IPS DF 6.9 (cell line): ENCODE measurements around the gene TENM4.

ENCODE experiments used
- DNase-seq: peaks from one replicate; pipeline ENCODE4 v3.0.0-alpha.2; 2013; ENCODE audit warnings: low read depth, low spot score
- H3K27ac ChIP-seq: one replicate; pipeline ENCODE4 v1.5.1; 2013; ENCODE audit warnings: low read length, control low read depth
- H3K27me3 ChIP-seq: 2 replicates; pipeline ENCODE4 v1.6.1; 2013; ENCODE audit warnings: mild to moderate bottlenecking, low read length; ENCODE audit not compliant: control insufficient read depth, insufficient read depth
- H3K36me3 ChIP-seq: 2 replicates; pipeline ENCODE4 v1.6.1; 2013; ENCODE audit warnings: low read length; ENCODE audit not compliant: control insufficient read depth, insufficient read depth
- H3K4me1 ChIP-seq: 2 replicates; pipeline ENCODE4 v1.6.1; 2013; ENCODE audit warnings: low read length; ENCODE audit not compliant: control insufficient read depth, insufficient read depth
- H3K4me3 ChIP-seq: 2 replicates; pipeline ENCODE4 v1.5.1; 2013; ENCODE audit warnings: mild to moderate bottlenecking, low read length
- H3K9me3 ChIP-seq: 2 replicates; pipeline ENCODE4 v1.6.1; 2013; ENCODE audit warnings: low read length, inconsistent platforms; ENCODE audit not compliant: control insufficient read depth, insufficient read depth
- WGBS: extraction: QIAGEN DNeasy Blood & Tissue Kit; methylation state at CpG from one replicate; pipeline ENCODE4 v1.1.7; 2013; ENCODE audit warnings: mixed read lengths, missing lambda C conversion rate; ENCODE audit not compliant: insufficient read length, insufficient coverage; 5-methylcytosine and 5-hydroxymethylcytosine counted together

Gene TENM4

GRCh38 chr11:79276736-79277325 lies 164.0 kb downstream of the TENM4 start:
- Histone ChIP-seq H3K4me3 (no peak overlapping the region), H3K27ac (no peak overlapping the region), H3K4me1 (no peaks in the 10 kb centered on the region), H3K9me3 (no peaks in the 10 kb centered on the region), H3K36me3 (no peaks in the 10 kb centered on the region), H3K27me3 (no peaks in the 10 kb centered on the region)
- no peak for DNase-seq
- WGBS: no CpG with 5 or more reads among the region's 2 CpGs

- Histone ChIP-seq H3K9me3 (no peaks in the 10 kb centered on the region), H3K27me3 (no peaks in the 10 kb centered on the region), H3K4me3 (no peak overlapping the region), H3K36me3 (no peaks in the 10 kb centered on the region), H3K27ac (no peak overlapping the region), H3K4me1 (no peaks in the 10 kb centered on the region)
- DNase-seq: no peak
- no CpG with 5 or more reads among the region's 9 CpGs for WGBS
Observed at GRCh38 chr11:79274636-79275331, 166.0 kb downstream of the TENM4 start.

GRCh38 chr11:79273781-79274180 lies 167.0 kb downstream of the TENM4 start:
- Histone ChIP-seq H3K4me3 (no peak overlapping the region), H3K4me1 (no peaks in the 10 kb centered on the region), H3K27ac (no peak overlapping the region), H3K36me3 (no peaks in the 10 kb centered on the region), H3K9me3 (no peaks in the 10 kb centered on the region), H3K27me3 (no peaks in the 10 kb centered on the region)
- no peak for DNase-seq
- WGBS: no CpG with 5 or more reads among the region's 3 CpGs

GRCh38 chr11:79269611-79270307 lies 171.1 kb downstream of the TENM4 start:
- no peaks in the 10 kb centered on the region for H3K4me1 ChIP-seq
- DNase-seq: no peak
- H3K36me3 ChIP-seq: no peaks in the 10 kb centered on the region
- no peak overlapping the region for H3K4me3 ChIP-seq
- no peaks in the 10 kb centered on the region for H3K9me3 ChIP-seq
- no CpG with 5 or more reads among the region's 6 CpGs for WGBS
- no peak overlapping the region for H3K27ac ChIP-seq
- no peaks in the 10 kb centered on the region for H3K27me3 ChIP-seq

GRCh38 chr11:79266396-79266795 lies 174.4 kb downstream of the TENM4 start:
- Histone ChIP-seq H3K27me3 (no peaks in the 10 kb centered on the region), H3K4me1 (no peaks in the 10 kb centered on the region), H3K9me3 (no peaks in the 10 kb centered on the region), H3K27ac (no peak overlapping the region), H3K36me3 (no peaks in the 10 kb centered on the region), H3K4me3 (no peak overlapping the region)
- WGBS: no CpG with 5 or more reads among the region's 1 CpG
- no peak for DNase-seq

- Histone ChIP-seq H3K9me3 (no peaks in the 10 kb centered on the region), H3K4me3 (no peak overlapping the region), H3K4me1 (no peaks in the 10 kb centered on the region), H3K36me3 (no peaks in the 10 kb centered on the region), H3K27me3 (no peaks in the 10 kb centered on the region), H3K27ac (no peak overlapping the region)
- no peak for DNase-seq
- WGBS: no CpG with 5 or more reads among the region's 4 CpGs
Observed at GRCh38 chr11:79265756-79266322, 175.0 kb downstream of the TENM4 start.

GRCh38 chr11:79264284-79264683 lies 176.5 kb downstream of the TENM4 start:
- no peaks in the 10 kb centered on the region for H3K36me3 ChIP-seq
- no peak overlapping the region for H3K4me3 ChIP-seq
- no peaks in the 10 kb centered on the region for H3K9me3 ChIP-seq
- H3K27ac ChIP-seq: no peak overlapping the region
- no peaks in the 10 kb centered on the region for H3K4me1 ChIP-seq
- DNase-seq: no peak
- no peaks in the 10 kb centered on the region for H3K27me3 ChIP-seq
- WGBS: no CpG with 5 or more reads among the region's 6 CpGs

- Histone ChIP-seq H3K4me1 (no peaks in the 10 kb centered on the region), H3K36me3 (no peaks in the 10 kb centered on the region), H3K4me3 (no peak overlapping the region), H3K27ac (no peak overlapping the region), H3K27me3 (no peaks in the 10 kb centered on the region), H3K9me3 (no peaks in the 10 kb centered on the region)
- DNase-seq: no peak
- no CpG with 5 or more reads among the region's 7 CpGs for WGBS
Observed at GRCh38 chr11:79263001-79263400, 177.8 kb downstream of the TENM4 start.

- H3K9me3 ChIP-seq: no peaks in the 10 kb centered on the region
- H3K4me1 ChIP-seq: no peaks in the 10 kb centered on the region
- DNase-seq: no peak
- no peaks in the 10 kb centered on the region for H3K36me3 ChIP-seq
- H3K4me3 ChIP-seq: no peak overlapping the region
- H3K27ac ChIP-seq: no peak overlapping the region
- no CpG with 5 or more reads among the region's 4 CpGs for WGBS
- no peaks in the 10 kb centered on the region for H3K27me3 ChIP-seq
Observed at GRCh38 chr11:79262221-79262620, 178.6 kb downstream of the TENM4 start.

- no peaks in the 10 kb centered on the region for H3K27me3 ChIP-seq
- H3K27ac ChIP-seq: no peak overlapping the region
- no CpG with 5 or more reads among the region's 3 CpGs for WGBS
- no peaks in the 10 kb centered on the region for H3K36me3 ChIP-seq
- DNase-seq: no peak
- H3K9me3 ChIP-seq: no peaks in the 10 kb centered on the region
- no peaks in the 10 kb centered on the region for H3K4me1 ChIP-seq
- H3K4me3 ChIP-seq: no peak overlapping the region
Observed at GRCh38 chr11:79261684-79262083, 179.1 kb downstream of the TENM4 start.
